HuH-7.5 (cell line): ENCODE data around the gene CETP.
"Not testable (repeated sequence)": the region's sequence is repeated elsewhere in the genome, so short reads cannot be mapped to it uniquely, and the experiment has no call there.

Source experiments
- DNase-seq: peaks from one replicate; pipeline ENCODE4 v3.0.0; 2011; ENCODE audit warnings: low spot score

CETP gene

GRCh38 chr16:56997931-56998330, 36.2 kb downstream of the CETP start:
- DNase-seq = no peak

- no peak for DNase-seq
These were observed 36.6 kb downstream of the CETP start for GRCh38 chr16:56998352-56998751.

GRCh38 chr16:56998861-56999260, 37.1 kb downstream of the CETP start:
- DNase-seq = no peak

- no peak for DNase-seq
These were observed 37.9 kb downstream of the CETP start for GRCh38 chr16:56999409-57000270.

- DNase-seq = no peak
These were observed 38.7 kb downstream of the CETP start for GRCh38 chr16:57000271-57001025.

- no peak for DNase-seq
These were observed 39.4 kb downstream of the CETP start for GRCh38 chr16:57001026-57001679.

GRCh38 chr16:57003439-57004386, 42.0 kb downstream of the CETP start:
- no peak for DNase-seq

- no peak for DNase-seq
These were observed 42.9 kb downstream of the CETP start for GRCh38 chr16:57004387-57005250.

- not testable (repeated sequence) for DNase-seq
These were observed 43.8 kb downstream of the CETP start for GRCh38 chr16:57005597-57005996.

GRCh38 chr16:57007050-57007449, 45.3 kb downstream of the CETP start:
- DNase-seq = no peak

- DNase-seq = no peak
These were observed 45.8 kb downstream of the CETP start for GRCh38 chr16:57007530-57007929.

- DNase-seq = no peak
These were observed 46.7 kb downstream of the CETP start for GRCh38 chr16:57008440-57008839.

GRCh38 chr16:57009643-57010170, 48.0 kb downstream of the CETP start:
- DNase-seq = no peak

- DNase-seq = no peak
These were observed 50.6 kb downstream of the CETP start for GRCh38 chr16:57012353-57012752.

GRCh38 chr16:57013229-57013628, 51.5 kb downstream of the CETP start:
- DNase-seq = no peak

- no peak for DNase-seq
These were observed 52.2 kb downstream of the CETP start for GRCh38 chr16:57013902-57014301.

GRCh38 chr16:57016301-57016700, 54.6 kb downstream of the CETP start:
- DNase-seq = no peak

- no peak for DNase-seq
These were observed 55.1 kb downstream of the CETP start for GRCh38 chr16:57016831-57017230.

GRCh38 chr16:57017251-57017650, 55.5 kb downstream of the CETP start:
- DNase-seq = no peak

- DNase-seq = no peak
These were observed 58.0 kb downstream of the CETP start for GRCh38 chr16:57019746-57020145.
